HL-60 (cell line): ENCODE data around the gene NEDD4.

Experiments
- CTCF ChIP-seq: IDR thresholded peaks from one replicate; pipeline ENCODE4 v1.5.1; 2011; ENCODE audit warnings: low read length, control low read depth, inconsistent platforms; ENCODE audit not compliant: insufficient read depth
- POLR2AphosphoS5 ChIP-seq: IDR thresholded peaks from 2 replicates; pipeline ENCODE4 v1.6.1; 2012; ENCODE audit warnings: low read depth
- REST ChIP-seq: IDR thresholded peaks from 2 replicates; pipeline ENCODE4 v1.6.1; 2012; ENCODE audit warnings: low read depth; ENCODE audit not compliant: insufficient replicate concordance

- TF ChIP-seq CTCF = no peak
- TF ChIP-seq POLR2AphosphoS5 = no peak
- no peak for TF ChIP-seq REST
Measured at GRCh38 chr15:55879181-55879580, 114.2 kb downstream of the NEDD4 start.
